Panc1 (cell line): ENCODE results near the gene PLEKHD1. TPM values are rescaled to one million over a fixed set of nuclear protein-coding genes. Genes with fewer than 3 reads are reported as not detected.

Experiments used
- ATAC-seq: fragments of 200-7000 bp; cut with Tn5 transposase; 2 replicates; pipeline ENCODE4 v1.9.1; 2020; ENCODE audit warnings: mild to moderate bottlenecking, moderate library complexity
- BruUV-seq: library from RNA; stranded (reverse); fragments of 400-500 nt; replicated peaks from 2 replicates; lab custom pipeline; 2021; lab: Mats Ljungman, UMichigan
- CTCF ChIA-PET: fragments of 300-600 bp; sonication (Branson Sonifier 250); formaldehyde crosslinking; loops from one replicate; lab custom pipeline; 2022; ENCODE audit warnings: antibody characterized with exemption; lab: Charles Lee
- POLR2A ChIA-PET: fragments of 300-600 bp; sonication (Branson Sonifier 250); formaldehyde crosslinking; loops from one replicate; lab custom pipeline; 2022; ENCODE audit warnings: antibody characterized with exemption; lab: Charles Lee
- DNase-seq: peaks from one replicate; pipeline ENCODE4 v3.0.0-alpha.2; 2010; ENCODE audit warnings: low read depth, low spot score
- H3K27ac ChIP-seq: 2 replicates; pipeline ENCODE4 v1.5.1; 2011; ENCODE audit warnings: mild to moderate bottlenecking, low read length, inconsistent platforms
- H3K27me3 ChIP-seq: fragments of 200-500 bp; sonication (Bioruptor generic); 2 replicates; pipeline ENCODE4 v1.6.0; 2014; ENCODE audit warnings: low read length, inconsistent platforms; ENCODE audit not compliant: control insufficient read depth, insufficient read depth
- H3K36me3 ChIP-seq: fragments of 200-500 bp; sonication (Bioruptor generic); 2 replicates; pipeline ENCODE4 v1.5.1; 2014; ENCODE audit warnings: inconsistent platforms, mild to moderate bottlenecking, low read length, moderate library complexity; ENCODE audit not compliant: control insufficient read depth, insufficient read depth
- H3K4me1 ChIP-seq: 2 replicates; pipeline ENCODE4 v1.5.1; 2011; ENCODE audit warnings: inconsistent platforms, mild to moderate bottlenecking, low read length, moderate library complexity; ENCODE audit not compliant: control insufficient read depth, insufficient read depth
- H3K4me3 ChIP-seq, 2 experiments: 2 replicates each; pipeline ENCODE4 v1.5.1; 2011 to 2012; ENCODE audit warnings: low read depth in 2 of 2, low read length in 2 of 2, mild to moderate bottlenecking in 2 of 2, inconsistent platforms in 1 of 2, moderate library complexity in 1 of 2
- H3K9me3 ChIP-seq: fragments of 200-500 bp; sonication (Bioruptor generic); 2 replicates; pipeline ENCODE4 v1.5.1; 2014; ENCODE audit warnings: low read depth, mild to moderate bottlenecking, inconsistent platforms, low read length, moderate library complexity; ENCODE audit not compliant: control insufficient read depth, insufficient read depth
- POLR2AphosphoS5 ChIP-seq: IDR thresholded peaks from 2 replicates; pipeline ENCODE4 v1.6.1; 2012; ENCODE audit warnings: mild to moderate bottlenecking, low read depth, low read length, moderate library complexity
- REST ChIP-seq, 2 experiments: IDR thresholded peaks; 2 replicates each; pipeline ENCODE4 v1.6.1; 2011 to 2012; ENCODE audit warnings: low read depth in 2 of 2, control low read depth in 1 of 2, low read length in 1 of 2, mild to moderate bottlenecking in 1 of 2, moderate library complexity in 1 of 2; ENCODE audit not compliant: insufficient read depth in 1 of 2
- SIN3A ChIP-seq: IDR thresholded peaks from 2 replicates; pipeline ENCODE4 v1.6.1; 2012; ENCODE audit warnings: low read depth, mild to moderate bottlenecking, low read length, moderate library complexity, borderline replicate concordance; ENCODE audit not compliant: insufficient read depth
- TCF7L2 ChIP-seq: IDR thresholded peaks from 2 replicates; pipeline ENCODE4 v1.6.1; 2011; ENCODE audit warnings: mild to moderate bottlenecking, low read depth, low read length, inconsistent platforms
- in situ Hi-C: cut with HindIII; loops from 2 replicates; pipeline ENCODE4 v1.10.0; 2016; ENCODE audit warnings: low sequenced_read_pairs, low pct_unique_long_range_greater_than_20kb
- intact Hi-C: fragments of 100-400 bp; cut with micrococcal nuclease; formaldehyde crosslinking; loops from one replicate; pipeline ENCODE4 v1.10.0; 2022; ENCODE audit not compliant: unreplicated experiment
- total RNA-seq: library from RNA; stranded (reverse); gene quantifications from one replicate; pipeline ENCODE4 v1.2.1, GENCODE V29; 2021; ENCODE audit not compliant: unreplicated experiment
- TF ChIP-seq, protein P1 (sequence below): fragments of 450-650 bp; IDR thresholded peaks from 2 replicates; pipeline ENCODE4 v1.5.1; 2017; ENCODE audit warnings: mild to moderate bottlenecking

The PLEKHD1 gene
- total RNA-seq, 1 experiment from 2014 or later = 0.08 TPM

DNA sequence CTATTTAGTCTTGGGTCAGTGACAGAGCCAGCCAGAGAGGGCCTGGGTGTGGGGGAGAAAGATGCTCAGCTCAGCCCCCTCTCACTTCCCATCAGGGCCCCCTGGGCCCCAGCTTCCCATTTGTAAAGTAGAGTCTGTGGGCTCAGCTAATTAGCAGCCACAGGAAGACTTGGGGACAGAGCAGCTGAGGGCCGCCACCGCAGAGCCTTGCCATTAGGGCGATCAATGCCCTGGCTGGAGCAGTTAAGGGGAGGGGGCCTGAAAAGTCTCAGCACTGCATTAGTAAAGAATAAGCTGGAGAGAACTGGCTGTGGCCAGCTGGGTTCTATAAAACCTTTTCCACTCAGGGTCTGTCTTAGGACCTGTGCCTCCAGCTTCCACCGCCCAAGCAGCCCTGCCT, 2.7 kb downstream of the PLEKHD1 start:
- Histone ChIP-seq H3K4me3 (no peak overlapping the region), H3K36me3 (no peaks in the 10 kb centered on the region), H3K27ac (no peak overlapping the region), H3K4me1 (no peaks in the 10 kb centered on the region), H3K27me3 (peaks cover 2% of the 10 kb centered on the region; the same call in 1 of the 2 replicates), H3K9me3 (no peaks in the 10 kb centered on the region)
- no peak for DNase-seq
- intact Hi-C loops (no loop called here), in situ Hi-C loops (no loop called here)
- no peak for ATAC-seq
- CTCF ChIA-PET = no interaction called here
- POLR2A ChIA-PET = interaction anchor here (0.6 kb wide), 1 partner anchor 103 kb away, joined by 3 read pairs; no protein-coding TSS in a partner anchor
- no peak for TF ChIP-seq POLR2AphosphoS5
- BruUV-seq = no TSS peak

GRCh38 chr14:69487771-69488170, 3.2 kb downstream of the PLEKHD1 start:
- ChIA-PET POLR2A (interaction anchor here (0.6 kb wide), 1 partner anchor 104 kb away, joined by 3 read pairs; no protein-coding TSS in a partner anchor), CTCF (interaction anchor here (0.6 kb wide), 1 partner anchor 17 kb away, joined by 13 read pairs; no protein-coding TSS in a partner anchor)
- H3K27me3 ChIP-seq = peaks cover 2% of the 10 kb centered on the region; the same call in 1 of the 2 replicates
- TF ChIP-seq SIN3A = no peak
- no peak for TF ChIP-seq POLR2AphosphoS5
- TF ChIP-seq REST (IDR thresholded peaks at IDR 0.05; ENCODE audit: insufficient read depth in 1 of 2, low read depth in 2 of 2, low read length in 1 of 2) = no peak
- no peaks in the 10 kb centered on the region for H3K9me3 ChIP-seq
- in situ Hi-C loops (no loop called here), intact Hi-C loops (no loop called here)
- ATAC-seq (no peak), DNase-seq (no peak)
- H3K4me1 ChIP-seq = no peaks in the 10 kb centered on the region
- no peak overlapping the region for H3K4me3 ChIP-seq
- H3K36me3 ChIP-seq = no peaks in the 10 kb centered on the region
- H3K27ac ChIP-seq = no peak overlapping the region
- no TSS peak for BruUV-seq

GRCh38 chr14:69489495-69489894, 5.0 kb downstream of the PLEKHD1 start:
- POLR2A ChIA-PET = interaction anchor here (0.6 kb wide), 1 partner anchor 498 kb away, joined by 19 read pairs; no protein-coding TSS in a partner anchor
- DNase-seq = no peak
- Histone ChIP-seq H3K27ac (no peak overlapping the region), H3K9me3 (no peaks in the 10 kb centered on the region), H3K4me1 (no peaks in the 10 kb centered on the region), H3K27me3 (peaks cover 2% of the 10 kb centered on the region; the same call in 1 of the 2 replicates), H3K4me3 (no peak overlapping the region), H3K36me3 (no peaks in the 10 kb centered on the region)
- ATAC-seq = no peak
- CTCF ChIA-PET = no interaction called here
- TF ChIP-seq TCF7L2 (no peak), REST (IDR thresholded peaks at IDR 0.05; ENCODE audit: insufficient read depth in 1 of 2, low read depth in 2 of 2, low read length in 1 of 2) (no peak), POLR2AphosphoS5 (no peak), SIN3A (no peak)
- TF ChIP-seq, protein P1, sequence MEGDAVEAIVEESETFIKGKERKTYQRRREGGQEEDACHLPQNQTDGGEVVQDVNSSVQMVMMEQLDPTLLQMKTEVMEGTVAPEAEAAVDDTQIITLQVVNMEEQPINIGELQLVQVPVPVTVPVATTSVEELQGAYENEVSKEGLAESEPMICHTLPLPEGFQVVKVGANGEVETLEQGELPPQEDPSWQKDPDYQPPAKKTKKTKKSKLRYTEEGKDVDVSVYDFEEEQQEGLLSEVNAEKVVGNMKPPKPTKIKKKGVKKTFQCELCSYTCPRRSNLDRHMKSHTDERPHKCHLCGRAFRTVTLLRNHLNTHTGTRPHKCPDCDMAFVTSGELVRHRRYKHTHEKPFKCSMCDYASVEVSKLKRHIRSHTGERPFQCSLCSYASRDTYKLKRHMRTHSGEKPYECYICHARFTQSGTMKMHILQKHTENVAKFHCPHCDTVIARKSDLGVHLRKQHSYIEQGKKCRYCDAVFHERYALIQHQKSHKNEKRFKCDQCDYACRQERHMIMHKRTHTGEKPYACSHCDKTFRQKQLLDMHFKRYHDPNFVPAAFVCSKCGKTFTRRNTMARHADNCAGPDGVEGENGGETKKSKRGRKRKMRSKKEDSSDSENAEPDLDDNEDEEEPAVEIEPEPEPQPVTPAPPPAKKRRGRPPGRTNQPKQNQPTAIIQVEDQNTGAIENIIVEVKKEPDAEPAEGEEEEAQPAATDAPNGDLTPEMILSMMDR = no peak
- BruUV-seq = no TSS peak
- intact Hi-C loops = no loop called here
- in situ Hi-C loops = no loop called here
